Measurements from ENCODE around the gene ANKRD28.

- TF ChIP-seq FOXM1 (IDR thresholded peaks at IDR 0.05; ENCODE audit: low read depth) (no peak), FOXM1 (CRISPR knock-in tag; IDR thresholded peaks at IDR 0.05; ENCODE audit: low read depth) (no peak), HNRNPL (IDR thresholded peaks at IDR 0.05; ENCODE audit: low read depth, low read length) (no peak), EP300 (IDR thresholded peaks at IDR 0.05; ENCODE audit: low read length) (no peak), ZNF449 (CRISPR knock-in tag; IDR thresholded peaks at IDR 0.05) (no peak), KDM2B (CRISPR knock-in tag; IDR thresholded peaks at IDR 0.05) (no peak), SP1 (CRISPR knock-in tag; IDR thresholded peaks at IDR 0.05) (no peak), ATF2 (CRISPR knock-in tag; IDR thresholded peaks at IDR 0.05) (no peak), ZNF518B (CRISPR knock-in tag; IDR thresholded peaks at IDR 0.05) (no peak), MTA2 (IDR thresholded peaks at IDR 0.05; ENCODE audit: low read depth) (no peak)
Measured at GRCh38 chr3:15744176-15744575, 53.6 kb downstream of the ANKRD28 start.

All from K562 (cell line).